Neural cell (in vitro differentiated cells): ENCODE data around the gene GRPEL2.

Experiments
- EP300 ChIP-seq: fragments of 450-650 bp; conservative IDR thresholded peaks from 2 replicates; pipeline ENCODE4 v1.6.1; 2014; ENCODE audit warnings: antibody characterized with exemption, mild to moderate bottlenecking, moderate library complexity; ENCODE audit not compliant: poor library complexity, severe bottlenecking
- EZH2 ChIP-seq: fragments of 200-600, 300-800 bp; shearing (Covaris generic), sonication (generic); IDR thresholded peaks from 2 replicates; pipeline ENCODE4 v1.6.1; 2014; ENCODE audit warnings: antibody characterized with exemption, low read length, borderline replicate concordance, mild to moderate bottlenecking; ENCODE audit not compliant: insufficient read depth, poor library complexity, severe bottlenecking
- MXI1 ChIP-seq: fragments of 450-650 bp; conservative IDR thresholded peaks from 2 replicates; pipeline ENCODE4 v1.6.1; 2014; ENCODE audit warnings: antibody characterized with exemption, mild to moderate bottlenecking; ENCODE audit not compliant: poor library complexity, severe bottlenecking
- POLR2AphosphoS5 ChIP-seq: IDR thresholded peaks from 2 replicates; pipeline ENCODE4 v1.6.1; 2012
- SMC3 ChIP-seq: fragments of 450-650 bp; conservative IDR thresholded peaks from 2 replicates; pipeline ENCODE4 v1.6.1; 2014; ENCODE audit warnings: antibody characterized with exemption, mild to moderate bottlenecking, moderate library complexity; ENCODE audit not compliant: poor library complexity
- TAF1 ChIP-seq: IDR thresholded peaks from 2 replicates; pipeline ENCODE4 v1.6.1; 2012; ENCODE audit warnings: low read depth
- TF ChIP-seq, protein P1 (sequence below): fragments of 450-650 bp; IDR thresholded peaks from 2 replicates; pipeline ENCODE4 v1.5.1; 2014; ENCODE audit warnings: antibody characterized with exemption, mild to moderate bottlenecking, moderate library complexity; ENCODE audit not compliant: poor library complexity, severe bottlenecking

DNA sequence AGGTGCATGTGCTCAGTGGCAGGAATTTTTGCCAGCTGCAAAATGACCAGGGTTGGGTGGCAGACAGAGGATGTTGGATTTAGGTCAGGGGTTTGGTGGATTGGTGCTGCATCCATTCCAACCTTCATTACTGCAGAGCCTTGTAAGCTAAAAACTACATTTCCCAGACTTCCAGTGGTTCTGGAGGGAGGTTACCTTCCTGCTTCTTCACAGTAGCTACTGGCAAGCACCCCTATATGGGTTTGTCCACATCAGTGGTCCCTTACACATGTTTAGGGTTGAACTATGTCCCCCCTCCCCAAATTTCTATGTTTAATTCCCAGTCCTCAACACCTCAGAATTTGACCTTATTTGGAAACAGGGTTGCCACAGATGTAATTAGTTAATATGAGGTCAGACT, 54.5 kb downstream of the GRPEL2 start:
- TF ChIP-seq, protein P1, sequence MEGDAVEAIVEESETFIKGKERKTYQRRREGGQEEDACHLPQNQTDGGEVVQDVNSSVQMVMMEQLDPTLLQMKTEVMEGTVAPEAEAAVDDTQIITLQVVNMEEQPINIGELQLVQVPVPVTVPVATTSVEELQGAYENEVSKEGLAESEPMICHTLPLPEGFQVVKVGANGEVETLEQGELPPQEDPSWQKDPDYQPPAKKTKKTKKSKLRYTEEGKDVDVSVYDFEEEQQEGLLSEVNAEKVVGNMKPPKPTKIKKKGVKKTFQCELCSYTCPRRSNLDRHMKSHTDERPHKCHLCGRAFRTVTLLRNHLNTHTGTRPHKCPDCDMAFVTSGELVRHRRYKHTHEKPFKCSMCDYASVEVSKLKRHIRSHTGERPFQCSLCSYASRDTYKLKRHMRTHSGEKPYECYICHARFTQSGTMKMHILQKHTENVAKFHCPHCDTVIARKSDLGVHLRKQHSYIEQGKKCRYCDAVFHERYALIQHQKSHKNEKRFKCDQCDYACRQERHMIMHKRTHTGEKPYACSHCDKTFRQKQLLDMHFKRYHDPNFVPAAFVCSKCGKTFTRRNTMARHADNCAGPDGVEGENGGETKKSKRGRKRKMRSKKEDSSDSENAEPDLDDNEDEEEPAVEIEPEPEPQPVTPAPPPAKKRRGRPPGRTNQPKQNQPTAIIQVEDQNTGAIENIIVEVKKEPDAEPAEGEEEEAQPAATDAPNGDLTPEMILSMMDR: no peak
- TF ChIP-seq EP300 (no peak), POLR2AphosphoS5 (no peak), SMC3 (no peak), EZH2 (no peak), MXI1 (no peak), TAF1 (no peak)
